OCI-LY3 (cell line): Measurements from ENCODE around the gene STAT5A.

Experiments
- CTCF ChIP-seq: fragments of 200-600, 300-600 bp; sonication (generic); IDR thresholded peaks from 2 replicates; pipeline ENCODE4 v1.5.1; 2014; ENCODE audit warnings: antibody characterized with exemption, low read length, low read depth
- EZH2phosphoT487 ChIP-seq: fragments of 200-600 bp; shearing (Covaris generic); IDR thresholded peaks from 2 replicates; pipeline ENCODE4 v1.6.1; 2018; ENCODE audit warnings: antibody characterized with exemption, mixed run types, low read depth

GRCh38 chr17:42287977-42288802 lies at the start of gene STAT5A:
- TF ChIP-seq CTCF (no peak), EZH2phosphoT487 (no peak)
